Prostate gland (tissue), 2 donors: ENCODE results near the gene CRB2. TPM values are rescaled to one million over a fixed set of nuclear protein-coding genes. Genes with fewer than 3 reads are reported as not detected.
"Not testable (repeated sequence)": the region's sequence is repeated elsewhere in the genome, so short reads cannot be mapped to it uniquely, and the experiment has no call there.

Experiments
- DNase-seq: peaks from one replicate; pipeline ENCODE4 v3.0.0-alpha.2; 2019; ENCODE audit warnings: low spot score
- H3K27ac ChIP-seq, 2 donors: fragments of 200-600 bp; sonication (generic); 2 replicates each; pipeline ENCODE4 v1.5.1; 2017 to 2019
- H3K27me3 ChIP-seq: fragments of 200-600 bp; sonication (generic); replicated peaks from 2 replicates; pipeline ENCODE4 v1.5.1; 2019; ENCODE audit not compliant: insufficient read depth
- H3K36me3 ChIP-seq, 2 donors: fragments of 200-600 bp; sonication (generic); 1 replicate in 1 of 2; 2 replicates in 1 of 2; pipeline versions ENCODE4 v1.5.1 to v1.8.1; 2017 to 2019
- H3K4me1 ChIP-seq: fragments of 200-600 bp; sonication (generic); replicated peaks from 2 replicates; pipeline ENCODE4 v1.5.1; 2019
- H3K4me3 ChIP-seq, 2 donors: fragments of 200-600 bp; sonication (generic); 2 replicates each; pipeline ENCODE4 v1.5.1; 2017 to 2019
- H3K9me3 ChIP-seq: fragments of 200-600 bp; sonication (generic); 2 replicates; pipeline ENCODE4 v1.5.1; 2017
- CTCF ChIP-seq, 4 experiments: fragments of 200-600 bp in 2 of 4; fragments of 450-650 bp in 2 of 4; sonication (generic) in 2 of 4; IDR thresholded peaks; 1 replicate in 3 of 4; 2 replicates in 1 of 4; pipeline ENCODE4 v1.5.1; 2016 to 2019; ENCODE audit warnings: antibody characterized with exemption in 4 of 4, mild to moderate bottlenecking in 2 of 4, moderate library complexity in 2 of 4
- POLR2A ChIP-seq: fragments of 450-650 bp; IDR thresholded peaks from one replicate; pipeline ENCODE4 v1.6.1; 2016; ENCODE audit warnings: antibody characterized with exemption, mild to moderate bottlenecking
- POLR2AphosphoS5 ChIP-seq: sonication (generic); formaldehyde crosslinking; IDR thresholded peaks from one replicate; pipeline ENCODE4 v1.6.1; 2017; ENCODE audit warnings: antibody characterized with exemption
- WGBS: methylation state at CpG from one replicate; pipeline ENCODE4 v1.1.5; 2018; 5-methylcytosine and 5-hydroxymethylcytosine counted together
- intact Hi-C: fragments of 100-400 bp; cut with DNase I; formaldehyde crosslinking; loops from one replicate; pipeline ENCODE4 v1.14.2; 2022
- total RNA-seq, 2 donors: library from RNA; depleted of rRNA; stranded (reverse); fragments of >200 nt; gene quantifications; one replicate each; pipeline ENCODE4 v1.1.0, GENCODE V29; 2016

The CRB2 gene
- total RNA-seq, 2 donors from 2014 or later: 1.7 TPM; not detected in 1

- Histone ChIP-seq H3K4me3 (no peak overlapping the region), H3K36me3 (no peaks in the 10 kb centered on the region), H3K27ac (no peak overlapping the region), H3K9me3 (no peaks in the 10 kb centered on the region), H3K27me3 (no peaks in the 10 kb centered on the region), H3K4me1 (no peaks in the 10 kb centered on the region)
- no peak for DNase-seq
- intact Hi-C loops: no loop called here
- WGBS: 73% methylated on average over 16 of the region's 16 CpGs
- TF ChIP-seq POLR2AphosphoS5 (no peak), POLR2A (no peak), CTCF (IDR thresholded peaks at IDR 0.05) (no peak)
Observed at GRCh38 chr9:123394291-123395235, 38.6 kb downstream of the CRB2 start.

GRCh38 chr9:123395276-123395688 is 39.3 kb downstream of the CRB2 start:
- H3K9me3 ChIP-seq: no peaks in the 10 kb centered on the region
- no peak overlapping the region for H3K4me3 ChIP-seq
- WGBS: 62% methylated on average over 5 of the region's 5 CpGs
- H3K27me3 ChIP-seq: no peaks in the 10 kb centered on the region
- no peaks in the 10 kb centered on the region for H3K36me3 ChIP-seq
- H3K27ac ChIP-seq: no peak overlapping the region
- intact Hi-C loops: no loop called here
- no peak for TF ChIP-seq CTCF (IDR thresholded peaks at IDR 0.05)
- no peak for TF ChIP-seq POLR2AphosphoS5
- no peak for TF ChIP-seq POLR2A
- H3K4me1 ChIP-seq: no peaks in the 10 kb centered on the region
- no peak for DNase-seq

- no peaks in the 10 kb centered on the region for H3K4me1 ChIP-seq
- H3K9me3 ChIP-seq: no peaks in the 10 kb centered on the region
- 86% methylated on average over 24 of the region's 24 CpGs for WGBS
- no peaks in the 10 kb centered on the region for H3K27me3 ChIP-seq
- no peak overlapping the region for H3K4me3 ChIP-seq
- H3K27ac ChIP-seq: no peak overlapping the region
- no peaks in the 10 kb centered on the region for H3K36me3 ChIP-seq
- no peak for TF ChIP-seq CTCF (IDR thresholded peaks at IDR 0.05)
- TF ChIP-seq POLR2A: no peak
- no peak for TF ChIP-seq POLR2AphosphoS5
- intact Hi-C loops: no loop called here
- no peak for DNase-seq
Observed at GRCh38 chr9:123395689-123396511, 39.9 kb downstream of the CRB2 start.

- DNase-seq: no peak
- H3K9me3 ChIP-seq: no peaks in the 10 kb centered on the region
- WGBS: 93% methylated on average over 4 of the region's 4 CpGs
- intact Hi-C loops: no loop called here
- no peaks in the 10 kb centered on the region for H3K27me3 ChIP-seq
- no peak overlapping the region for H3K4me3 ChIP-seq
- no peaks in the 10 kb centered on the region for H3K36me3 ChIP-seq
- H3K4me1 ChIP-seq: no peaks in the 10 kb centered on the region
- H3K27ac ChIP-seq: no peak overlapping the region
- no peak for TF ChIP-seq CTCF (IDR thresholded peaks at IDR 0.05)
- no peak for TF ChIP-seq POLR2A
- no peak for TF ChIP-seq POLR2AphosphoS5
Observed at GRCh38 chr9:123397975-123398374, 42.0 kb downstream of the CRB2 start.

GRCh38 chr9:123398938-123399337 is 42.9 kb downstream of the CRB2 start:
- H3K9me3 ChIP-seq, H3K36me3 ChIP-seq, DNase-seq, H3K27me3 ChIP-seq, intact Hi-C loops, H3K27ac ChIP-seq, H3K4me1 ChIP-seq, H3K4me3 ChIP-seq: not testable (repeated sequence)
- 94% methylated on average over 14 of the region's 14 CpGs for WGBS
